ENCODE results near the gene KIFAP3.

- TF ChIP-seq FOXA1 (IDR thresholded peaks at IDR 0.05): no peak
- TF ChIP-seq HDGF (IDR thresholded peaks at IDR 0.05; ENCODE audit: borderline replicate concordance): no peak
- TF ChIP-seq BHLHE40 (IDR thresholded peaks at IDR 0.05; ENCODE audit: borderline replicate concordance): no peak
- TF ChIP-seq FOXK2 (IDR thresholded peaks at IDR 0.05): no peak
- no peak for TF ChIP-seq ARNT (IDR thresholded peaks at IDR 0.05)
- TF ChIP-seq ELF4 (IDR thresholded peaks at IDR 0.05): no peak
- no peak for TF ChIP-seq SP1 (IDR thresholded peaks at IDR 0.05)
- TF ChIP-seq SUZ12 (IDR thresholded peaks at IDR 0.05): no peak
These were observed 184.6 kb downstream of the KIFAP3 start for GRCh38 chr1:169889871-169890270.
